KBM-7 (cell line): Measurements from ENCODE around the gene KCNK3.

ENCODE experiments used
- DNase-seq: peaks from one replicate; pipeline ENCODE4 v3.0.0-alpha.2; 2015
- in situ Hi-C: fragments of 300-500 bp; cut with MboI; formaldehyde crosslinking; loops from 2 replicates; pipeline ENCODE4 v1.14.3; 2020; ENCODE audit warnings: low sequenced_read_pairs, low pct_unique_long_range_greater_than_20kb, mixed read lengths

Gene KCNK3

GRCh38 chr2:26707747-26708146 is 15.2 kb downstream of the KCNK3 start:
- in situ Hi-C loops = no loop called here

GRCh38 chr2:26708457-26708856 is 15.9 kb downstream of the KCNK3 start:
- in situ Hi-C loops = no loop called here

More at GRCh38 chr2:26707747-26708146, 15.2 kb downstream of the KCNK3 start:
- DNase-seq = no peak

GRCh38 chr2:26709323-26710110 is 17.0 kb downstream of the KCNK3 start:
- no peak for DNase-seq
- in situ Hi-C loops = no loop called here

More at GRCh38 chr2:26708457-26708856, 15.9 kb downstream of the KCNK3 start:
- no peak for DNase-seq

- in situ Hi-C loops = no loop called here
- no peak for DNase-seq
Observed at GRCh38 chr2:26710145-26710544, 17.6 kb downstream of the KCNK3 start.

- DNase-seq = no peak
- in situ Hi-C loops = no loop called here
Observed at GRCh38 chr2:26710743-26711456, 18.4 kb downstream of the KCNK3 start.

- no peak for DNase-seq
- in situ Hi-C loops = no loop called here
Observed at GRCh38 chr2:26711457-26712161, 19.1 kb downstream of the KCNK3 start.

GRCh38 chr2:26712486-26713465 is 20.3 kb downstream of the KCNK3 start:
- in situ Hi-C loops = no loop called here
- DNase-seq = no peak

GRCh38 chr2:26715528-26716270 is 23.2 kb downstream of the KCNK3 start:
- no peak for DNase-seq
- in situ Hi-C loops = no loop called here

GRCh38 chr2:26716340-26716739 is 23.8 kb downstream of the KCNK3 start:
- in situ Hi-C loops = no loop called here
- DNase-seq = no peak

GRCh38 chr2:26716769-26717168 is 24.2 kb downstream of the KCNK3 start:
- in situ Hi-C loops = no loop called here
- DNase-seq = no peak

GRCh38 chr2:26717362-26717761 is 24.8 kb downstream of the KCNK3 start:
- DNase-seq = no peak
- in situ Hi-C loops = no loop called here

GRCh38 chr2:26718949-26719686 is 26.6 kb downstream of the KCNK3 start:
- no peak for DNase-seq
- in situ Hi-C loops = no loop called here

- in situ Hi-C loops = no loop called here
- DNase-seq = no peak
Observed at GRCh38 chr2:26720322-26721114, 28.0 kb downstream of the KCNK3 start.

GRCh38 chr2:26721115-26722032 is 28.9 kb downstream of the KCNK3 start:
- DNase-seq = no peak
- in situ Hi-C loops = no loop called here

- DNase-seq = no peak
- in situ Hi-C loops = no loop called here
Observed at GRCh38 chr2:26722328-26722727, 29.8 kb downstream of the KCNK3 start.

GRCh38 chr2:26722911-26723310 is 30.4 kb downstream of the KCNK3 start:
- in situ Hi-C loops = no loop called here
- no peak for DNase-seq
